GM12864 (cell line): ENCODE results near the gene ADAMTSL2.

Experiments
- DNase-seq: peaks from one replicate; pipeline ENCODE4 v3.0.0-alpha.2; 2011; ENCODE audit warnings: low read depth
- H3K4me3 ChIP-seq: 2 replicates; pipeline ENCODE4 v1.5.1; 2011; ENCODE audit warnings: mild to moderate bottlenecking, low read depth, low read length, control low read depth
- TF ChIP-seq, protein P1 (sequence below): IDR thresholded peaks from 2 replicates; pipeline ENCODE4 v1.5.1; 2011; ENCODE audit warnings: low read depth, mild to moderate bottlenecking, moderate library complexity, low read length, control low read depth, inconsistent platforms; ENCODE audit errors: missing control alignments

ADAMTSL2 gene

DNA sequence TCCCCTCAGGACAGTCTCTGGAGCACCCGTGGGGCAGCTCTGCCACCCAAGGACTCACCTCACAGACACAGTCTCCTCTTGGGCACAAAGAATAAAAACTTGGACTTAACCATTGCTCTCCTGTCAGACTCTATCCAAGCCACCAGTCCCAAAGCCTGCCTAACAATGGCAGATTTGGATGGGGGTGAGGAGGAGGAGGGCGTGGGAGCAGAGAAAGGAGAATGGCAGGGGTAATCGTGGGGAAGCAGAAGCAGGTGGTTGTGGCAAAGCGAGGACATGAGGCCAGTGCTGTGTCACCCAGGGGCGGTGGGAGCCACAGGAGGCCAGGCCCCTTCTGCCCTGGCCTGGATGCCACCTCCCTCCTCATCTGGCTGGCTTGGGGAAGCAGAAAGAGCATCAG lies 80.2 kb downstream of the ADAMTSL2 start:
- DNase-seq: no peak
- TF ChIP-seq, protein P1, sequence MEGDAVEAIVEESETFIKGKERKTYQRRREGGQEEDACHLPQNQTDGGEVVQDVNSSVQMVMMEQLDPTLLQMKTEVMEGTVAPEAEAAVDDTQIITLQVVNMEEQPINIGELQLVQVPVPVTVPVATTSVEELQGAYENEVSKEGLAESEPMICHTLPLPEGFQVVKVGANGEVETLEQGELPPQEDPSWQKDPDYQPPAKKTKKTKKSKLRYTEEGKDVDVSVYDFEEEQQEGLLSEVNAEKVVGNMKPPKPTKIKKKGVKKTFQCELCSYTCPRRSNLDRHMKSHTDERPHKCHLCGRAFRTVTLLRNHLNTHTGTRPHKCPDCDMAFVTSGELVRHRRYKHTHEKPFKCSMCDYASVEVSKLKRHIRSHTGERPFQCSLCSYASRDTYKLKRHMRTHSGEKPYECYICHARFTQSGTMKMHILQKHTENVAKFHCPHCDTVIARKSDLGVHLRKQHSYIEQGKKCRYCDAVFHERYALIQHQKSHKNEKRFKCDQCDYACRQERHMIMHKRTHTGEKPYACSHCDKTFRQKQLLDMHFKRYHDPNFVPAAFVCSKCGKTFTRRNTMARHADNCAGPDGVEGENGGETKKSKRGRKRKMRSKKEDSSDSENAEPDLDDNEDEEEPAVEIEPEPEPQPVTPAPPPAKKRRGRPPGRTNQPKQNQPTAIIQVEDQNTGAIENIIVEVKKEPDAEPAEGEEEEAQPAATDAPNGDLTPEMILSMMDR: no peak
- H3K4me3 ChIP-seq: no peak overlapping the region

DNA sequence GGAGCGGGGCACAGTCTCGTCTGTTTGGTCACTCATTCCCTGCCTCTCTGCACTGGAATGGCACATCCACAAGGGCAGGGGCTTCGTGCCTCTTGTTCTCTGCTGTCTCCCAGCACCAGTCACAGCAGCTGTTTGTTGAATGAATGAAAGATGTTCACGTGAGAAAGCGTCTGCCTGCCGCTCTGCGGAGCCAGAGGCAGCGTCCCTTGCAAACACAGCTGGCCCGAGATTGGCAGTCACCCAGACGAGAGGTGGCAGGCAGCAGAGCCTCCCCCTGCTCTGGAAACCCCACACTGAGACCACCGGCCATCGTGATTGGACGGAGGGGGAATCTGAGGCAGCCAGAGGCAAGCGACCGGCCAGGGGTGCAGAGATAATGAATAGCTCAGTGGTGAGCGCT lies 80.7 kb downstream of the ADAMTSL2 start:
- no peak overlapping the region for H3K4me3 ChIP-seq
- DNase-seq: no peak
- TF ChIP-seq, protein P1: no peak

DNA sequence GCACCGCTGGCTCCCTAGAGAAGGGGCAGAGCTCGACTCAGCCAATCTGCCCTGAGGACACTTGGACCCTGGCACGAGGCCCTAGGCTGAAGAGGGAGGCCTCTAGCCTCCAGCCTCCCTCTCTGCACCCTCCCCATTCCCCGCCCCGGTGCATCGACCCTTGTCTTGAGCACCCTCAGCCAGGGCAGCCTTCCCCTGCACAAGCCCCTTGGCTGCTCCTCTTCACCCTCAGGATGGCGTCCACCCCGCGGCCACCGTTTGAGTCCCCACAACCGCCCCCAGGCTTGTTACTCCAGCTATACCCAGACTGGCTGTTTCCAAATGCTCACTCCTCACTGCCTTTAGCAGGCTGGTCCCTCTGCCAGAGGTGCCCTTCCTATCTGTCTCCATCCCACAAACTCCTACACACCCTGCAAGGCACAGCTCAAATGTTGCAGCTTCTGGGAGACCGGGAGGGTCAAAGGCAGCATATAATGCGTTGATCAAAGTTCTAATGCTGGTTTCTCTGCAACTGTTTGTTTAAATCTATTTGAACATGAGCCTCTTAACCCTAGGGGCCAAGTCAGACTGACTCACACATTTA lies 81.2 kb downstream of the ADAMTSL2 start:
- TF ChIP-seq, protein P1: no peak
- no peak overlapping the region for H3K4me3 ChIP-seq
- DNase-seq: no peak

DNA sequence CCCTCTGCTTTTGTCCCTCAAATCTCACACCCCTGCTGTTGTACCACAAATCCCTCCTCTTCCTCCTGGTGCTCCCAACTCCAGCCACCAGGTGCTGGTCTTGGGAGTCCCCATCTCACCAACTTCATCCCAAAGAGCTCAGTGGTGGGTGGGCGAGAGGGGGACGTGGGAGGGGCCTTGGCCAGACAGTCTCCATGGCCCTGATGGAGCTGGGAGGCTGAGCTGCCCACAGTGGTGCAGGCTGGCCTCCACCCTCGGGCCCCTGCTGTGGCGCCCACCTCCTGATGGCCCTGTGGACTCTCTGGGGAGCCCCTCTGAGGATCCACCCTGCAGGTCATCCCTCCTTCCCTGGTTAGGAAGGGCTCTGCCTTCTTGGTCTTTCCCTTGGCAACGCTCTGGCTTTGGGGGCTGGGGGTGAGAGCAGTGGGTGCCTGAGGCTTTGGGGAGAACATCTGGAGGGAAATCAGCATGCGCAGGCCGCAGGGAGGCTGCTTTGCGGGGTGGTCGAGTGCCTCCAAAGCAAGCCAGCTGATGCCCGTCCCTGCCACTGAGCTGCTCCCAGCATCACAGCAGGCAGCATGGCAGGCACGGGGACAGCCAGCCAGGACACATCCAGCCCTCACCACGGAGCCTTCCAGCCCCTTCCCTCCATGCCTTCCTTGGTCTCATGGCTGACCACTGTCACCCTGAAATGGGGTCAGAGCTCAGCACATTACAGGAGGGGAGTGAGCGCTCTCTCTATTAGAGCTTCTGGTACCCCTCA lies 82.3 kb downstream of the ADAMTSL2 start:
- no peak for DNase-seq
- H3K4me3 ChIP-seq: no peak overlapping the region
- TF ChIP-seq, protein P1: no peak

DNA sequence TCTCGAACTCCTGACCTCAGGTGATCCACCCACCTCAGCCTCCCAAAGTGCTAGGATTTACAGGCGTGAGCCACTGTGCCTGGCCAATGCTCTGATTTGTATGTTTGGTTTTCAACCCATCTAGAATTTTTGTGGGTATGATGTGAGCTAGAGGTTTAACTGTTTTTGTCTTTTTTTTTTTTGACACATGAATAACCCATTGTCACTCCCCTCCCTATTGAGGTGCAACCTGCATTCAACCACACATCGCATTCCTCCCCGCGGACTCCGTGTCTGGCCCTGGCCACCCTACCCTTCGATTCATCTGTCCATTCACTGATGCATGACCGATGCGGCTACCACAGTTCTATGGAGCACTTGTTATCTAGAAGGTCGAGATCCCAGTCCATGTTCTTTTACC lies 84.2 kb downstream of the ADAMTSL2 start:
- H3K4me3 ChIP-seq: no peak overlapping the region
- TF ChIP-seq, protein P1: no peak
- DNase-seq: no peak

DNA sequence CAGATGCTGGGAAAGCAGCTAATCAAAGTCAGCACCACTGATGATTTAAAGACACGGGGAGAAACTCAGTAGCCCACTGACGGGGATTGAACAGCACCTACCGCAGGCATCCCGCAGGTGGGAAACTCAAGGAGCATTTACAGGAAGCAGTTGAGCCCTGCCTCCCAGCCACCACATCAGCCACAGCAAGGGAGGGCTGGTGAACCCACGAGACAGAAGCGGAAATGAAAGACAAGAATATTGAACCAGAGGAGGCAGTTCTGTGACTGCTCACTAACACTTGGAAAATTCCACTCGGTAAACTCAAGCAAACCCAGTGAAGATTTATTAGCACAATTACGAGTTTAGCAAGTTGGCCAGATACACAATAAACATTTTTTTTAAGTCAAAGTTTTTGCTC lies 85.3 kb downstream of the ADAMTSL2 start:
- DNase-seq: peak; percentile 7
- H3K4me3 ChIP-seq: no peak overlapping the region
- TF ChIP-seq, protein P1: no peak

DNA sequence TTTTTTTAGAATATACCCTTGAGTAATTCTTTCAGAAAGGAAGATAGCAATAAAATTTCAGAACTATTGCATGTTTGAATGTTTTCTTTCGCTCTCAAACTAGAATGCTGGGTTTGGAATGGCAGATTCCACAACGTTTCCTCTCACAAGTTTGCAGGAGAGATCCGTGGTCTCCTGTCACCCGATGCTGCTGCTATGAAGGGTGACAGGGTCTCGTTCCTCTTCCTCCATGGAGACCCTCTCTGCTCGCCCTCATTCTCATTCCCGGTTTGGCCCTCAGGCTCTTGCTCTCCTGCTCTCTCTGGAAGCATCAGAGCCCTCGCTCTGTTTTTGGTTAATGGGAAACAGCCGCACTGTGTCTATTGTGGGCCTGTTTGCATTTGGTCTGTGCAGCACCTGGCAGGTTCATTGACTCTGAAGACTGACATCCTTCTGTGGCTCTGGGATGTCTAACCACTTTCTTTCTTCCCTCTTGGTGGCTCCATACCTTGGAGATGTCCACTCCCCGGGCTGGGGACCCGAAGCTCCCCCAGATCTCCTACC lies 87.3 kb downstream of the ADAMTSL2 start:
- H3K4me3 ChIP-seq: no peak overlapping the region
- TF ChIP-seq, protein P1: no peak
- DNase-seq: no peak
